ENCODE results near the gene CDKN2AIPNL. TPM values are rescaled to one million over a fixed set of nuclear protein-coding genes. Genes with fewer than 3 reads are reported as not detected.

Gene CDKN2AIPNL
- total and polyA plus RNA-seq, 2 donors (not counting 3 experiments of a cell fraction or from before 2014, with no cell fraction given): 22.2 to 36.5 TPM

GRCh38 chr5:134455466-134455865 lies 43.8 kb upstream of the CDKN2AIPNL start:
- H3K4me3 ChIP-seq (replicated peaks in 1 of 3; ENCODE audit: insufficient read depth in 1 of 3, low read depth in 1 of 3, low read length in 3 of 3): no peak overlapping the region
- TF ChIP-seq GATA2 (IDR thresholded peaks at IDR 0.05; ENCODE audit: insufficient read depth, insufficient read length, low read depth, low read length) (no peak), JUN (IDR thresholded peaks at IDR 0.05; ENCODE audit: borderline replicate concordance, insufficient read depth, insufficient read length, low read depth) (no peak), POLR2A (IDR thresholded peaks at IDR 0.05; ENCODE audit: low read depth, low read length) (no peak)
- no peak overlapping the region for H2AFZ ChIP-seq (ENCODE audit: low read depth, low read length)
- no peaks in the 10 kb centered on the region for H3K9me3 ChIP-seq (replicated peaks; ENCODE audit: control insufficient read depth, insufficient read depth, low read length)
- ChIA-PET POLR2A (no interaction called here), CTCF (no interaction called here)
- no peak overlapping the region for H3K4me2 ChIP-seq (ENCODE audit: insufficient read depth, low read length)
- no peaks in the 10 kb centered on the region for H4K20me1 ChIP-seq (replicated peaks; ENCODE audit: control insufficient read depth, extremely low read depth, insufficient read depth, low read length)
- H3K36me3 ChIP-seq (ENCODE audit: control insufficient read depth in 2 of 2, extremely low read depth in 1 of 2, insufficient read depth in 2 of 2, low read length in 2 of 2): no peaks in the 10 kb centered on the region
- no peaks in the 10 kb centered on the region for H3K9me1 ChIP-seq (replicated peaks; ENCODE audit: control insufficient read depth, extremely low read depth, insufficient read depth, low read length)
- H3K9ac ChIP-seq (replicated peaks; ENCODE audit: extremely low read depth, insufficient read depth, low read length): no peak overlapping the region
- no peaks in the 10 kb centered on the region for H3K27me3 ChIP-seq (ENCODE audit: control insufficient read depth in 2 of 2, insufficient read depth in 2 of 2, low read length in 2 of 2)
- intact Hi-C loops (cut with micrococcal nuclease) (no loop called here), dilution Hi-C loops (cut with MboI; ENCODE audit: extremely low pct_ligation_motif_present, low sequenced_read_pairs) (no loop called here)
- BruUV-seq (replicated peaks): no TSS peak
- FAIRE-seq: no peak
- no peak for DNase-seq (ENCODE audit: low read depth, low spot score)
- H3K79me2 ChIP-seq (ENCODE audit: control insufficient read depth, insufficient read depth, low read length): no peaks in the 10 kb centered on the region
- no peaks in the 10 kb centered on the region for H3K4me1 ChIP-seq (ENCODE audit: control insufficient read depth, extremely low read depth, insufficient read depth, low read length)
- H3K27ac ChIP-seq (ENCODE audit: insufficient read depth, low read depth, low read length): no peak overlapping the region

- no peak for TF ChIP-seq MAX (IDR thresholded peaks at IDR 0.05; ENCODE audit: insufficient read depth, insufficient read length)
- no peak for TF ChIP-seq MYC (IDR thresholded peaks at IDR 0.05; ENCODE audit: low read depth, low read length)
- no peak for TF ChIP-seq FOS (IDR thresholded peaks at IDR 0.05; ENCODE audit: borderline replicate concordance, insufficient read depth, low read length)
- no peak for TF ChIP-seq POLR2AphosphoS5 (IDR thresholded peaks at IDR 0.05; ENCODE audit: insufficient read depth, low read depth, low read length)
- TF ChIP-seq POLR2A (IDR thresholded peaks at IDR 0.05; ENCODE audit: low read depth, low read length): no peak
- TF ChIP-seq CTCF (IDR thresholded peaks at IDR 0.05; ENCODE audit: extremely low read depth in 1 of 2, insufficient read depth in 1 of 2, low read depth in 1 of 2, low read length in 2 of 2): no peak
- TF ChIP-seq EZH2 (IDR thresholded peaks at IDR 0.05; ENCODE audit: borderline replicate concordance, low read depth, low read length, severe bottlenecking): no peak
- Histone ChIP-seq H3K79me2 (ENCODE audit: control insufficient read depth, insufficient read depth, low read length) (no peaks in the 10 kb centered on the region), H3K9me1 (replicated peaks; ENCODE audit: control insufficient read depth, extremely low read depth, insufficient read depth, low read length) (no peaks in the 10 kb centered on the region), H3K9ac (replicated peaks; ENCODE audit: extremely low read depth, insufficient read depth, low read length) (no peak overlapping the region), H4K20me1 (replicated peaks; ENCODE audit: control insufficient read depth, extremely low read depth, insufficient read depth, low read length) (no peaks in the 10 kb centered on the region), H3K27me3 (ENCODE audit: control insufficient read depth in 2 of 2, insufficient read depth in 2 of 2, low read length in 2 of 2) (no peaks in the 10 kb centered on the region), H3K4me3 (replicated peaks in 1 of 3; ENCODE audit: insufficient read depth in 1 of 3, low read depth in 1 of 3, low read length in 3 of 3) (no peak overlapping the region), H3K4me2 (ENCODE audit: insufficient read depth, low read length) (no peak overlapping the region), H3K4me1 (ENCODE audit: control insufficient read depth, extremely low read depth, insufficient read depth, low read length) (no peaks in the 10 kb centered on the region), H2AFZ (ENCODE audit: low read depth, low read length) (no peak overlapping the region), H3K9me3 (replicated peaks; ENCODE audit: control insufficient read depth, insufficient read depth, low read length) (no peaks in the 10 kb centered on the region), H3K27ac (ENCODE audit: insufficient read depth, low read depth, low read length) (no peak overlapping the region), H3K36me3 (ENCODE audit: control insufficient read depth in 2 of 2, extremely low read depth in 1 of 2, insufficient read depth in 2 of 2, low read length in 2 of 2) (no peaks in the 10 kb centered on the region)
- no TSS peak for BruUV-seq (replicated peaks)
- dilution Hi-C loops (cut with MboI; ENCODE audit: extremely low pct_ligation_motif_present, low sequenced_read_pairs): no loop called here
- ChIA-PET CTCF (interaction anchor here (0.5 to 1.0 kb wide), 2 partner anchors 9 to 134 kb away, joined by 3 to 4 read pairs; no protein-coding TSS in a partner anchor), POLR2A (no interaction called here)
- DNase-seq (ENCODE audit: low read depth, low spot score) (no peak), FAIRE-seq (no peak)
- intact Hi-C loops (cut with micrococcal nuclease): no loop called here
Observed at GRCh38 chr5:134453016-134453415, 41.3 kb upstream of the CDKN2AIPNL start.

All from endothelial cell of umbilical vein (primary cell).